Stimulated activated CD4-positive, alpha-beta T cell treated with anti-CD3 and anti-CD28 coated beads, Interleukin-2, amount 100 ng/mL, for 48 hours (primary cell): ENCODE results near the gene WIZ.

Experiments
- DNase-seq, 2 donors: peaks; one replicate each; pipeline ENCODE4 v3.0.0-alpha.2; 2020

Gene WIZ

GRCh38 chr19:15443838-15444237, 5.9 kb downstream of the WIZ start:
- DNase-seq: no peak

- no peak for DNase-seq
Measured at GRCh38 chr19:15443325-15443724, 6.4 kb downstream of the WIZ start.

- no peak for DNase-seq
Measured at GRCh38 chr19:15442142-15442920, 7.4 kb downstream of the WIZ start.

- no peak for DNase-seq
Measured at GRCh38 chr19:15441317-15441716, 8.4 kb downstream of the WIZ start.

GRCh38 chr19:15439821-15440641, 9.7 kb downstream of the WIZ start:
- DNase-seq: no peak

GRCh38 chr19:15439078-15439799, 10.5 kb downstream of the WIZ start:
- no peak for DNase-seq

- DNase-seq: no peak
Measured at GRCh38 chr19:15438577-15438976, 11.2 kb downstream of the WIZ start.

- no peak for DNase-seq
Measured at GRCh38 chr19:15438124-15438496, 11.6 kb downstream of the WIZ start.

GRCh38 chr19:15437355-15438123, 12.2 kb downstream of the WIZ start:
- DNase-seq: no peak

GRCh38 chr19:15436826-15437110, 13.0 kb downstream of the WIZ start:
- no peak for DNase-seq

- DNase-seq: no peak
Measured at GRCh38 chr19:15436012-15436825, 13.5 kb downstream of the WIZ start.

- no peak for DNase-seq
Measured at GRCh38 chr19:15433519-15434069, 16.2 kb downstream of the WIZ start.

- DNase-seq: peak; percentile 88 to 94
Measured at GRCh38 chr19:15432629-15433518, 16.9 kb downstream of the WIZ start.

GRCh38 chr19:15432018-15432494, 17.7 kb downstream of the WIZ start:
- DNase-seq: no peak

GRCh38 chr19:15431396-15432017, 18.2 kb downstream of the WIZ start:
- DNase-seq: no peak

GRCh38 chr19:15430526-15431120, 19.1 kb downstream of the WIZ start:
- no peak for DNase-seq

GRCh38 chr19:15429825-15430467, 19.8 kb downstream of the WIZ start:
- DNase-seq: no peak

GRCh38 chr19:15428956-15429824, 20.6 kb downstream of the WIZ start:
- no peak for DNase-seq
